Adipose tissue (tissue), 3 donors: ENCODE measurements around the gene TRIM41. TPM values are rescaled to one million over a fixed set of nuclear protein-coding genes. Genes with fewer than 3 reads are reported as not detected.

ENCODE experiments used
- H3K27ac ChIP-seq: one replicate; pipeline ENCODE4 v1.5.1; 2013; ENCODE audit warnings: low read depth, low read length
- WGBS, 3 donors: extraction: QIAGEN DNeasy Blood & Tissue Kit; methylation state at CpG; one replicate each; pipeline ENCODE4 v1.1.7; 2013; 5-methylcytosine and 5-hydroxymethylcytosine counted together
- polyA plus RNA-seq, 3 donors: library from polyadenylated mRNA; stranded (reverse); fragments of 200-250 nt; gene quantifications; one replicate each; pipeline ENCODE4 v1.2.3, GENCODE V29; 2013
- donor health status: healthy with polysubstance abuse.
- donor health status: Bipolar disorder and iron deficiency.
- donor health status: healthy.

Gene TRIM41
- polyA plus RNA-seq, 3 donors = 13.8 to 20.9 (median 19.2) TPM

- WGBS, 3 donors = 3 to 7% (median 5%) methylated on average over 50 of the region's 50 CpGs
Observed at GRCh38 chr5:181221792-181222629, 1.1 kb upstream of the TRIM41 start.

GRCh38 chr5:181222630-181223057 lies 437 bp upstream of the TRIM41 start:
- 0% methylated on average over 18 of the region's 18 CpGs for WGBS, 3 donors
- H3K27ac ChIP-seq = peak overlapping the region; percentile 81

More at GRCh38 chr5:181221792-181222629, 1.1 kb upstream of the TRIM41 start:
- H3K27ac ChIP-seq = no peak overlapping the region

GRCh38 chr5:181223729-181224389 lies 778 bp downstream of the TRIM41 start:
- peak overlapping the region; percentile 81 for H3K27ac ChIP-seq
- 1 to 2% (median 1%) methylated on average over 27 to 31 of the region's 31 CpGs for WGBS, 3 donors

- WGBS, 3 donors = 62 to 69% (median 63%) methylated on average over 22 of the region's 22 CpGs
- no peak overlapping the region for H3K27ac ChIP-seq
Observed at GRCh38 chr5:181224390-181225229, 1.5 kb downstream of the TRIM41 start.

DNA sequence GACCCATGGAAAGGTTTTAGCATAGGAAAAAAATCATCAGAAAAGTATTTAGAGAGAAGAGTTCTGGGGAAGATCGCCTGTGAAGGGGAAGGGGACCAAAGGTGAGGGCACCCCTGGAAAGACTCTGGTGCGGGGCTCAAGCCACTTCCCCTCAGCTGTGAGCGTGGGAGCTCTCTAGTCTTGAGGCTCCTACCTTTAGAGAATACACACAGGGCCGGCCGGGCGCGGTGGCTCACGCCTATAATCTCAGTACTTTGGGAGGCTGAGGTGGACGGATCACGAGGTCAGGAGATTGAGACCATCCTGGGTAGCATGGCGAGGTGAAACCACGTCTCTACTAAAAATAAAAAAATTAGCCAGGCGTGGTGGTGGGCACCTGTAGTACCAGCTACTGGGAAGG lies 6.9 kb downstream of the TRIM41 start:
- no peak overlapping the region for H3K27ac ChIP-seq
- 87 to 97% (median 95%) methylated on average over 12 to 13 of the region's 13 CpGs for WGBS, 3 donors

- no peak overlapping the region for H3K27ac ChIP-seq
- 80 to 88% (median 83%) methylated on average over 6 of the region's 6 CpGs for WGBS, 3 donors
Observed at GRCh38 chr5:181230551-181230950, 7.5 kb downstream of the TRIM41 start.

- H3K27ac ChIP-seq = no peak overlapping the region
- 83 to 90% (median 87%) methylated on average over 5 to 7 of the region's 7 CpGs for WGBS, 3 donors
Observed at GRCh38 chr5:181231432-181231831, 8.4 kb downstream of the TRIM41 start.

GRCh38 chr5:181232593-181232992 lies 9.5 kb downstream of the TRIM41 start:
- H3K27ac ChIP-seq = no peak overlapping the region
- WGBS, 3 donors = 79 to 89% (median 80%) methylated on average over 18 of the region's 18 CpGs

DNA sequence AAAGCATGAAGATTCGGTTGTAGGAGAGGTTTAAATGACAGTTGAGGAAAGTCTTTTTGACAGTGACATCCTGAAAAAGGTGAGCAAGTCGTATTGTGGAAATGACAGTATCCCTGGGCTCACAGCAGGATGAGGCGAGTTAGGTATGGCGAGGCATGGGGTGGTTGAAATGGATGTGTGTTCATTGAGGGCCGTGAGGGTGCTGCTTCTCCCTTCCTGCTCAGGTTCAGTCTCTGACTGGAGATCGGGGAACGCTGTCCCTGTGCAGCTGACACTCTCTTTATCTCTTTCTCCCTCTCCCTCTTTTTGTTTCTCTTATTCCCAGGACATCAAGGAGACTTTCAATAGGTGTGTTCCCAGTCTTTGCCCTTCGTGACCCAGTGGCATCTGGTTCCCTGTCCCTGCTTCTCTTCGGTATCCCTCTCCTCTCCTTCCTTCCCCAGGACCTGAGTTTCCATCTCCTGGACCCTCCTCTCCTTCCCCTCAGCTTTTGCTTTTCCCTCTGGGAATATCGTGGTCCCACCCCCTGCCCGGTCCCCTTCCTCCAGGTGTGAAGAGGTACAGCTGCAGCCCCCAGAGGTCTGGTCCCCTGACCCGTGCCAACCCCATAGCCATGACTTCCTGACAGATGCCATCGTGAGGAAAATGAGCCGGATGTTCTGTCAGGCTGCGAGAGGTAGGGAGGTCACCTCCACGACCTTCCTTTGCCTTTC lies 10.2 kb downstream of the TRIM41 start:
- WGBS, 3 donors = 76 to 83% (median 77%) methylated on average over 16 of the region's 16 CpGs
- no peak overlapping the region for H3K27ac ChIP-seq

DNA sequence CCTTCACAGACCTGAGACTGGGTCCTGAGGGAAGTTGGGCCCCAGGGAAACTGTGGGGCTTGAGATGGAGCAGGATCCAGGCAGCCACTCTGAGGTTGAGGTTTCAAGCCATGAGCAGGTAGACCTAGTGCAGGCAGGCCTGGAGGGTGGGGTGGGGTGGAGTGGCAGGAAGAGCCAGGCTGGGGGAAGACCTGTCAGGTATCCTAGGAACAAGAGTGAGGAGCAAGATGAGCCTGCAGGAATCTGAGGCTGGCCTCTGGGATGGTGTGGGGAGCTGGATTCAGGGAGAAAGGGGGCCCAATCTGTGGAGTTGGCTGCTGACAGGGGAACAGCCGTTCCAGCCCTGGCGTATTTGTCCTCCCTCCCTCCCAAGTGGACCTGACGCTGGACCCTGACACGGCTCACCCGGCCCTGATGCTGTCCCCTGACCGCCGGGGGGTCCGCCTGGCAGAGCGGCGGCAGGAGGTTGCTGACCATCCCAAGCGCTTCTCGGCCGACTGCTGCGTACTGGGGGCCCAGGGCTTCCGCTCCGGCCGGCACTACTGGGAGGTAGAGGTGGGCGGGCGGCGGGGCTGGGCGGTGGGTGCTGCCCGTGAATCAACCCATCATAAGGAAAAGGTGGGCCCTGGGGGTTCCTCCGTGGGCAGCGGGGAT lies 10.8 kb downstream of the TRIM41 start:
- no peak overlapping the region for H3K27ac ChIP-seq
- 89 to 90% (median 89%) methylated on average over 15 to 24 of the region's 24 CpGs for WGBS, 3 donors

DNA sequence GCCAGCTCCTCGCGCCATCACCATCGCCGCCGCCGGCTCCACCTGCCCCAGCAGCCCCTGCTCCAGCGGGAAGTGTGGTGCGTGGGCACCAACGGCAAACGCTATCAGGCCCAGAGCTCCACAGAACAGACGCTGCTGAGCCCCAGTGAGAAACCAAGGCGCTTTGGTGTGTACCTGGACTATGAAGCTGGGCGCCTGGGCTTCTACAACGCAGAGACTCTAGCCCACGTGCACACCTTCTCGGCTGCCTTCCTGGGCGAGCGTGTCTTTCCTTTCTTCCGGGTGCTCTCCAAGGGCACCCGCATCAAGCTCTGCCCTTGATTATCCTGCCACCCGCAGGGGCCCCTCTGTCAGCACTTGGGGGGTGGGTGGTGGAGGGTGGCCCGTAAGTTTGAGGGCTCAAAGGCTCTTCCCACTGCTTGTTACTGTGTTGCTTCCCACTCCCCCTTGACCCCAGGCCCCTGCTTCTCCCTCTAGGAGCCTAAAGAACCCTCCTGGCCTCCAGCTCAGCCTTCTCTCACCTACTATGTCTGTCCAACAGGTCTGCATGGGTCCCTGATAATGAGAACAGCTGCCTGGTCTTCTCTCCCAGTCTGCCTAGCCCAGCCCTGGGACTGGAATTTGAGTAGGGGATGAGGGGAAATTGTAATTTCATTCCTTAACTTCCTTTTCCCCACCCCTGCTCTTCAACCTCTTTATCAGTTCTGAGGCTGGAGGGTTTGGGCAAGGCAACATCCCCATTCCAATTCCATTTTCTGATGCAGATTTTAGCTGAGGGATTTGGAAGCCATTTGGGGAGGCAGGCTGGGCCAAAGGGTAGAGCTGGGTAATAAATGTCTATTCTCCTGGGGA lies 11.6 kb downstream of the TRIM41 start:
- H3K27ac ChIP-seq = no peak overlapping the region
- WGBS, 3 donors = 87 to 92% (median 88%) methylated on average over 20 to 22 of the region's 22 CpGs

DNA sequence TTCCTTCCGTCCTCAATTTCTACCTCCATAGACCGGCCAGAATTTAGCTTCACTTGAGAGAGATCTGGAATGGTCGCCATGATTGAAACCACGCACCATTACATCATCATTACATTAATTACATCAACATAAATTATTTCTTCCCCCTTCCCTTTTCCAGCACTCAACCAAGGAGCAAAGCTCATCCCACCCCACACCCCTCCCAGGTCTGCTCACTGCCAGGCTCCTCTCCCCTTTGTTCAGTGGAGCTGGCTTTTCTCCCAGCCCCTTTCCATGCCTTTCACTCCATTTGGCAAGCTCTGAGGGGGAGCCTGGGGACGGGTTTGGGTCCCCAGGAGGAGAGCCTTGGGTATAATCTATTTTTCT lies 12.2 kb downstream of the TRIM41 start:
- H3K27ac ChIP-seq = no peak overlapping the region
- 61 to 75% (median 68%) methylated on average over 5 of the region's 5 CpGs for WGBS, 3 donors

- WGBS, 3 donors = 69 to 73% (median 72%) methylated on average over 5 of the region's 5 CpGs
- H3K27ac ChIP-seq = no peak overlapping the region
Observed at GRCh38 chr5:181235689-181236366, 12.7 kb downstream of the TRIM41 start.

DNA sequence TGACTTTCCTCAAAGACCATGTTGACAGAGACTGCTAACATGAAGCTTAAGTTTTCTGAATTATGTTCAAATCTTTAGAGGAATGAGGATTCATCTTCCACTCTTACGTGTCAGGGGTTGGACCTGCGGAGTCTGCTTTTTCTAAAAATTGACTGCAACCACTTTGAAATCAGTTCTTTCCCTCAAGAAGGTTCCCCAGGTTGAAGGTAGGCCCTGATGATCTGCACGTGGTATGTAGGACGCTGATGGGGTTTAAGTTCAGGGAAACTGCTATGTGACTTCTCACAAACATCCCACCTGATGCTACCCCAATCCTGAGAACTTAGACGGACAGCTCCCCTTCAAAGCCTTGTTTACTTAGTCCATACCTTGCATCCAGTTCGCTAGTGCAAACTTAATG lies 13.4 kb downstream of the TRIM41 start:
- 84 to 87% (median 87%) methylated on average over 6 of the region's 6 CpGs for WGBS, 3 donors
- H3K27ac ChIP-seq = no peak overlapping the region

DNA sequence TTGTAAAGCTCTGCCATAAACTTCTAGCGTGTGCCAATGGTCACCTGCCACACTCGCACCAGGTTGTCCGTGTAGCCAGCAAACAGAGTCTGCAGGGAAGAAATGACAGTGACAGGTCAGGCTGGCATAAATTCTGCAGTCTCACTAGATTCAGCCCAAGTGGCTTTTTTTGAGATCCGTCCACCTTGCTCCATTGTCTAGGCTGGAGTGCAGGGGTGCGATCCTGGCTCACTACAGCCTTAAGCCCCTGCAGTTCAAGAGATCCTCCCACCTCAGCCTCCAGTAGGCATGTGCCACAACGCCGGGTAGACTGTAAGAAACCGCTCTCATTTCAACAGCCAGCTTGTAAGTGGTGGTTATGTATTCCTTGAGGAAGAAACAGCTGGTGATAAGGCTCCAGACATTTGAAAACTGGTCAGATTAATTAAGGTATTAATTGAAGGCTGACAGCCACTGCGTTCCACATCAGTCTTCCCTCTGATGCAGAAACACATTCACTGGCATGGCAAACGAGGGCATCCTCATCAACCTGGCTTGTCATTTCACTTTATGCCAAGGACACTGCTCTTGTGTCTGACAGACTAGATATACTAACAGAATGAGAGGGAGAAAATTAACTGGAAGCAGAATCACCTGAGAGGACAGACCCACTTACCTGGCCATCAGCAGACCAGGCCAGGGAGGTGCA lies 14.0 kb downstream of the TRIM41 start:
- no peak overlapping the region for H3K27ac ChIP-seq
- 79 to 88% (median 88%) methylated on average over 10 of the region's 10 CpGs for WGBS, 3 donors
